HT-29 (cell line): ENCODE measurements around the gene STK33. TPM values are rescaled to one million over a fixed set of nuclear protein-coding genes. Genes with fewer than 3 reads are reported as not detected.

Source experiments
- DNase-seq: peaks from one replicate; pipeline ENCODE4 v3.0.0-alpha.2; 2015; ENCODE audit warnings: low spot score
- total RNA-seq: library from RNA; depleted of rRNA; stranded (reverse); fragments of >200 nt; shearing (Covaris generic); gene quantifications from 2 replicates; pipeline ENCODE4 v1.2.3, GENCODE V29; 2014

STK33 gene
- total RNA-seq, 1 experiment from 2014 or later: not detected

DNA sequence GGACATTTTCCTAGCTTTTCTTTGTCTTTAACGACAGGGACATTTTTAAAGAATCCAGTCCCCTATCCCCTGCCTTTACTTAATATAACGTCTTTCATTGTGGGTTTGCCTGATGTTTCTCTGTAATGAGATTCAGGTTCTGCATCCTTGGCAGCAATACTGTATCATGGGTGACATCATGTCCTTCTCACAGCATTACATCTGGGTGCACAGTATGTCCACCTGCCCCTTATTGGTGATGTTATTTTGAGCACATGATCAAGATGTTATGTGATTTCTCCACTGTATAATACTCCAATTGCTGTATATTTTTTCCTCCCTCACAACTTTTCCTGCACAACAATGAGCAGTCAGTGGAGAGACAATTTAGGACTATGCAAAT, 9.7 kb upstream of the STK33 start:
- DNase-seq: no peak

DNA sequence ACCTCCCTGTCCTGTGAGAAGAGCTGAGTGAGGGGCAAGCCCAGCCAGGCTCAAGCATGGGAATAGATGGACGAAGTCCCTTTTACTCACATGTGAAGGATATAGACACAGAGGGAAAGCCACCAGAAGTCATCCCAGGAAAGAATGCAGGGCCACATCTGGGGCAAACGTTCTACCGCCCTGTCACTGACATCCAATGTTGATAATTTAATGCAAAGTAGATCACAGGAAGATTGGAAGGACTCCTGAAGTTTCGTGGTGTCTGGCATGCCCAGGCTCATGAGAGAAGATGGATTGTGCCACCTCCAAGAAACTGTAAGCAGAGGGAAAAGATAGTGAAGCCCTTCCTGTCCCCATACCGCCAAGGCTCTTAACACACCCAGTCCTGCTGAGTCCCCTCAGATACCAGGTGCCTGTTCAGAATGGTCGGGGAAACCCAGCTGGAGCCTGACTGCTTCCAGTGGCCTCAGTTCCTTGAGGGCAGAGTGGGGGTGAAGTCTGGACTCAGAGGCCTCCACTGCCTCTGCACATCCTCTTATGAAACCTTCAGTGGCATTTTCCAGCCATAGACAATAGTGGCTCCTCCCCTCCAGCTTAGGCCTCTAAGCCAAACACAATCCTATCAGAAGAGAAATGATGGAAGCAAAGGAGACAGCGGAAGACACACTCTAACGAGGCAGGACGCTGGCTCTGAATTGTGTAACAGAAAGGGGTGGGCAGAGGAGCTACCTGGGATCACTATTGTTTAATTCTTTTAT, 7.5 kb upstream of the STK33 start:
- DNase-seq: no peak

DNA sequence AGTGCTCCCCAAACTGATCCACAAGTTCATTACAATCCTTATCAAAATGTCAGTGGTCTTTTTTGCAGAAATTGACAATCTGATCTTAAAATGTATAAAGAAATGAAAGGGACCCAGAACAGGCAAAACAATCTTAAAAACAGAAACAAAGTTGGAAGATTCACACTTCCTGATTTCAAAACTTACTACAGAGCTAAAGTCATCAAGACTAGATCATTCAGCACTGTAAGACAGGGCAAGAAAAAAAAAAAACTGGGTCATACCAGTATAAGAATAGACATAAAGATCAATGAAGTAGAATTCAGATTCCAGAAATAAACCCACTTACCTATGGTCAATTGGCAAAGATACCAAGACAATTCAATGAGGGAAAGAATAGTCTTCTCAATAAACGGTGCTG, 4.5 kb upstream of the STK33 start:
- no peak for DNase-seq

GRCh38 chr11:8597182-8597581, 3.2 kb upstream of the STK33 start:
- peak; percentile 37 for DNase-seq

- DNase-seq: no peak
These were observed 2.5 kb upstream of the STK33 start for GRCh38 chr11:8596504-8597046.

DNA sequence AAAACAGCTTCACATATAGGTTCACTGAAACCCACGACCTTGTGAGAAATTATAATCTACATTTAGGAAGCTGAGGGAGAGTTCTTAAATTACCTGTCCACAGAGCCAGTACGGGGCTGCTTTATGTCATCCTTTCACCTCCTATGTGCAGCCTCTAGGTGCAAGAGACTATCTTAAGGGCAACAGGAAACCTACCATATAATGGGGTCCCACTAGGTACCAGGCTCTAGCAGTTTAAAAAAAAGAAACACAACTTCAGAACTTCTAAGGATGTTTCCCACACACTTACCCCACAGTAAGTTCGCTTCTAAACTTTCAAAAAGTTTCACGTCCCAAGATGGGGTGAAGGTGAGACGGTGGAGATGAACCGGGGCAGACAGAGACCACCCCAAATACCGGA, 573 bp downstream of the STK33 start:
- DNase-seq: no peak

- no peak for DNase-seq
These were observed 6.1 kb downstream of the STK33 start for GRCh38 chr11:8587915-8588314.

- DNase-seq: no peak
These were observed 7.2 kb downstream of the STK33 start for GRCh38 chr11:8586805-8587204.

DNA sequence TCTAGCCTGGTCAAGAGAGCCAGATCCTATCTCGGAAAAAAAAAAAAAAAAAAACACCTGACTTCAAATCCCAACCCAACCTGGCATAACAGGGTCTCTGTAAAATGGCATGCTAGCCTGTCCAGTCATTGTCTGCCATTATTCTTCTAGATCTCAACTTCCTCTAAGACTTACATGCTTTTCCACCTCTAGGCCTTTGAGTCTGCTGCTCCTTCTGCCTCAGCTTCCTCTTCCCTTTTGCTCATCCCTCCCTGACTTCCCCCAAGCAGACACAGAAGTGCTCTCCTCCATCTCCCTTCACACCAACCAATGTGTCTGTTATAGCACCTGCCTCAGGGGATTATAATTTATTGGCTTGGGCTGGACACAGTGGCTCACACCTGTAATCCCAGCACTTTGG, 7.8 kb downstream of the STK33 start:
- no peak for DNase-seq

GRCh38 chr11:8584511-8584910, 9.5 kb downstream of the STK33 start:
- DNase-seq: no peak

GRCh38 chr11:8584082-8584481, 9.9 kb downstream of the STK33 start:
- DNase-seq: peak; percentile 9

DNA sequence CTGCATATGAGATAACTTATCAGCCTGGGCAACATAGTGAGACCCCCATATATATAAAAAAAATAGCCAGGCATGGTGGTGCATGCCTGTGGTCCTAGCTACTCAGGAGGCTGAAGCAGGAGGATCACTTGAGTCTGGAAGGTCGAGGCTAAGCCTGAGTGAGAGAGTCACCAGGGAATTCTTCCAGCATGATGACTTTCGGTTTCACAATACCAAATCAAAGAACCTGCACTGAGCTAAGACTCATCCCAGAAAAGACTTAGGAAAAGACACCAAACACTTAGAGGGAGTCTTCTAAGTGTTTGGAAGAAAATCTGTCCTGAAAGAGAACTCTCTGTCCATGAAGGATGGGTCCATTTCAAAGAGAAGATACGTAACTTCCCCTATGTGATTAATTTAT, 12.7 kb downstream of the STK33 start:
- DNase-seq: no peak

GRCh38 chr11:8577791-8578581, 16.0 kb downstream of the STK33 start:
- DNase-seq: no peak

GRCh38 chr11:8574798-8575197, 19.2 kb downstream of the STK33 start:
- DNase-seq: no peak

DNA sequence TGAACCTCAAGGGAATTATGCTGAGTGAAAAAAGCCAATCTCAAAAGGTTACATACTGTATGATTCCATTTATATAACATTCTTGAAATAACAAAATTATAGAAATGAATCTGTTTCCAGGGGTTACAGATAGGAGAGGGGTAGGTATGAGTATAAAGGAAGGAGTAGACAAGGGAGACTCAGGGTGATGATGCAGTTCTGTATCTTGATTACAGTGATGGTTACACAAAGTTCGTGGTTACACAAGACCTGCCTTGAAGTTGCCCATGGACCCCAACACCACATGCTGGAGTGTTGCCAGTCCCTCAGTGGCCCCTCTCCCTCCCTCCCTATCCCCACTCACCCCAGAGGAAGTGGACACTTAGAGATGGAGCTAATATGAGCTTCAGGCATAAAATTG, 20.3 kb downstream of the STK33 start:
- no peak for DNase-seq

- no peak for DNase-seq
These were observed 26.3 kb downstream of the STK33 start for GRCh38 chr11:8567602-8568198.

- DNase-seq: peak; percentile 76
These were observed 27.3 kb downstream of the STK33 start for GRCh38 chr11:8566613-8567210.

DNA sequence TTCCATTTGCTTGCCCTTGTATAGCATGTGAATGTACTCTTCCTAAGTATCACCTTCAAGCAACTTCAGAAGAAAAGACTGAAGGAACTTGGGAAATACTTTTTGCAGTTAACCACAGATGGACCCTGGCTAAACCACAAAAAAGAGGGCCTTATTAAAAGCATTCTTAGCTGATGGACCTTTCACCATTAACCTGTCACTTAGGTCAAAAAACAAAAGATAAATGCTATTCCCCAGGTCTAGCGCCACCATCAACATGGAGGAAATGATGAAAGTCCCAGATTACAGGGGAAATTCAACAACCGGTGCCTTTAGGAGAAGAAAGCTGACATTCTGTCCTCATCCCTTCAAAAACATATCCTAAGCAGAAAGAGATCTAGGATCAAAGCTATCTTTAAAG, 29.5 kb downstream of the STK33 start:
- no peak for DNase-seq

DNA sequence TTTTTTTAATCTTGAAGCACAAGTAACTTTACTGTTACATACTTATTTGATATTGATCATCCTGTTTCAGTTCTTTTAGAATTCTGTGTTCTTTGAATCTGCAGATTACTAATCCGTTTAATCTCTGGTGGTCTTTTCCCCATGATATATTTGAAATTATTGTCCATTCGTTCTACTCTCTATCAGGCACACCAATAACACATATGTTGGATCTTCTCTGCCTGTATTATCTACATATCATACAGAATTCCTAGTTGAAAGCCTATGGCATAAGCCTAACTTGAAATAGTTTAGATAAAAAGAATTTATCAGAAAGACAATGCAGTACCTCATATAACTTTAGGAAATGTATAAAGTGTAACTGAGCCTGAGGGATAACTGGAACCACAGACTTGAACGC, 32.6 kb downstream of the STK33 start:
- no peak for DNase-seq

- no peak for DNase-seq
These were observed 35.6 kb downstream of the STK33 start for GRCh38 chr11:8558436-8558835.

- no peak for DNase-seq
These were observed 48.2 kb downstream of the STK33 start for GRCh38 chr11:8545698-8546366.

GRCh38 chr11:8544807-8545206, 49.2 kb downstream of the STK33 start:
- no peak for DNase-seq
